Mucosa of descending colon (tissue), 3 donors: ENCODE measurements around the gene ELK4. TPM values are rescaled to one million over a fixed set of nuclear protein-coding genes. Genes with fewer than 3 reads are reported as not detected.

Experiments
- ATAC-seq: fragments of 200-7000 bp; cut with Tn5 transposase; one replicate; pipeline ENCODE4 v1.9.1; 2020; ENCODE audit warnings: mild to moderate bottlenecking, moderate library complexity
- DNase-seq, 3 donors: peaks; one replicate each; pipeline ENCODE4 v3.0.0-alpha.2; 2020
- H3K36me3 ChIP-seq: fragments of 200-600 bp; one replicate; pipeline ENCODE4 v1.8.0; 2021; ENCODE audit warnings: low read depth, mild to moderate bottlenecking
- H3K4me1 ChIP-seq: fragments of 200-600 bp; one replicate; pipeline ENCODE4 v1.8.0; 2021; ENCODE audit warnings: low read depth, mild to moderate bottlenecking
- H3K4me3 ChIP-seq: fragments of 200-600 bp; one replicate; pipeline ENCODE4 v1.8.0; 2021; ENCODE audit warnings: mild to moderate bottlenecking
- H3K9me3 ChIP-seq: fragments of 200-600 bp; one replicate; pipeline ENCODE4 v1.8.0; 2021; ENCODE audit warnings: mild to moderate bottlenecking
- intact Hi-C, 2 donors: fragments of 100-400 bp; cut with DNase I in 1 of 2; cut with micrococcal nuclease in 1 of 2; formaldehyde crosslinking; loops; one replicate each; pipeline versions ENCODE4 v1.11.0 to v1.11.1; 2022; cut with DNase I, micrococcal nuclease
- total RNA-seq, 3 donors: library from RNA; stranded (reverse); fragmentation: NEBNext Ultra II Directional in 2 of 3; extraction: Animal tissue kit (Norgen Biotek cat#: 25700) in 2 of 3; gene quantifications; one replicate each; pipeline versions ENCODE4 v1.2.1 to v1.2.4, GENCODE V29; 2021 to 2023
- TF ChIP-seq, protein P1 (sequence below): fragments of 200-600 bp; IDR thresholded peaks from one replicate; pipeline ENCODE4 v1.8.0; 2022; ENCODE audit warnings: antibody characterized with exemption, mild to moderate bottlenecking
- donor health status: DM: no; HTN: no; CAD: no; lungs with moderate emphysema.
- donor health status: DM: no; HTN: no; CAD: no.
- donor health status: DM: no; HTN: yes; CAD: no.

The ELK4 gene
- total RNA-seq, 3 donors from 2014 or later = 43.1 to 60.6 (median 47.6) TPM

DNA sequence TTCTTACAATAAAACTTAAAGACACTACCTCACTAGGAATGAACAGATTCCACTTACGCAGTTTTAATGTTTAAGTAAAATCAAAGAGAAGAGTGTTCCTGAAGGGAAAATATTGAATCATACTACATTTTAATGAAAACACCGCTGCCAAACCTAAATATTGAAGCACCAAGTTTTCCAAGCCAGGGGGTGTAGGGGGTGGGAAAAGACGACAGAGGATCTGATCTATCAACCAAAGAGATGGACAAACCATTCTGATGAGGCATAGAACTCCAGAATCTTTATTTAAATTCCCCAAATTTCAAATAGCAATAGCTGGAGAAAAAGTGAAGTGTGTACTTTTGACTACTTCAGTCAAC is 1.2 kb downstream of the ELK4 start:
- intact Hi-C loops = no loop called here
- no peaks in the 10 kb centered on the region for H3K9me3 ChIP-seq
- ATAC-seq (no peak), DNase-seq (no peak)
- TF ChIP-seq, protein P1, sequence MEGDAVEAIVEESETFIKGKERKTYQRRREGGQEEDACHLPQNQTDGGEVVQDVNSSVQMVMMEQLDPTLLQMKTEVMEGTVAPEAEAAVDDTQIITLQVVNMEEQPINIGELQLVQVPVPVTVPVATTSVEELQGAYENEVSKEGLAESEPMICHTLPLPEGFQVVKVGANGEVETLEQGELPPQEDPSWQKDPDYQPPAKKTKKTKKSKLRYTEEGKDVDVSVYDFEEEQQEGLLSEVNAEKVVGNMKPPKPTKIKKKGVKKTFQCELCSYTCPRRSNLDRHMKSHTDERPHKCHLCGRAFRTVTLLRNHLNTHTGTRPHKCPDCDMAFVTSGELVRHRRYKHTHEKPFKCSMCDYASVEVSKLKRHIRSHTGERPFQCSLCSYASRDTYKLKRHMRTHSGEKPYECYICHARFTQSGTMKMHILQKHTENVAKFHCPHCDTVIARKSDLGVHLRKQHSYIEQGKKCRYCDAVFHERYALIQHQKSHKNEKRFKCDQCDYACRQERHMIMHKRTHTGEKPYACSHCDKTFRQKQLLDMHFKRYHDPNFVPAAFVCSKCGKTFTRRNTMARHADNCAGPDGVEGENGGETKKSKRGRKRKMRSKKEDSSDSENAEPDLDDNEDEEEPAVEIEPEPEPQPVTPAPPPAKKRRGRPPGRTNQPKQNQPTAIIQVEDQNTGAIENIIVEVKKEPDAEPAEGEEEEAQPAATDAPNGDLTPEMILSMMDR = no peak
- H3K4me3 ChIP-seq = peak overlapping the region; percentile 76
- H3K4me1 ChIP-seq = peaks cover 25% of the 10 kb centered on the region
- H3K36me3 ChIP-seq = no peaks in the 10 kb centered on the region

DNA sequence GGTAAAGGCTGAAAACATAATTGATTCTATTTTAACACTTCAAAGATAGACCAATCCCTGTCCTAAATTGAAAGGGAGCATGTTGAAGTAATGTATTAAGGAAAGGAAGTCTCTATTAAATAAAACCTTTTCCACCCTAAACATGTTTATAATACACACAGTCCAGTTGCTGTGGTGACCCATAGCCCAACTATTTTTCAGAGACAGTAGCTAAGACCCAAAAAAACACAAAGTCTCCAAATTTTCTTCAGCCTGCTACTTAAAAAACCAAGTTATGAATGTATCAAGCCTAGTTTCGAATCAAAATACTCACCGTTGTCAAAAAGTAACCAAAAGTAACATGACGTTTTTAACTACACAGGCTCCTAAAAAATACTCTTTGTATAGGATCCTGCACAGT is 1.6 kb downstream of the ELK4 start:
- Histone ChIP-seq H3K36me3 (no peaks in the 10 kb centered on the region), H3K9me3 (no peaks in the 10 kb centered on the region), H3K4me3 (no peak overlapping the region), H3K4me1 (peaks cover 25% of the 10 kb centered on the region)
- DNase-seq = no peak
- ATAC-seq = no peak
- TF ChIP-seq, protein P1 = no peak
- intact Hi-C loops = no loop called here

GRCh38 chr1:205629751-205630150 is 2.1 kb downstream of the ELK4 start:
- ATAC-seq (no peak), DNase-seq (no peak)
- Histone ChIP-seq H3K9me3 (no peaks in the 10 kb centered on the region), H3K4me3 (no peak overlapping the region), H3K4me1 (peaks cover 25% of the 10 kb centered on the region), H3K36me3 (no peaks in the 10 kb centered on the region)
- intact Hi-C loops = no loop called here
- TF ChIP-seq, protein P1 = no peak

DNA sequence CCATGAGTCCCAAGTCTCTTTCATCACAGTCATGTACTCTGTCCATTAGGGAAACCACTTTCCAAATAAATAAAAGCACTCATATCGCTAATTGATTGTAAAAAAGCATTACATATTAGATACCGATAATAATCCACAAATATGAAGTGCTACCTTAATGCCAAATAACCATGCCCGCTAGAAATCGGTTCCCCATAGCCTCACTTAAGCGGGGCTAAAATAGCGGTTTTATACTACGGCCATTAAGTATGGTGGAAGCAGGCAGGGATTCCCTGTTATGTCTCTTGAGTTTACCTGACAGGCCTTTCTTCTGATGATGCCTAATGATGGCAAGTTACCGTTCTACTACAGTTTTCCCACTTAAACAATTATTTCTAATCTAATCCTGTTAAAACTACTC is 3.9 kb downstream of the ELK4 start:
- peaks cover 24% of the 10 kb centered on the region for H3K4me1 ChIP-seq
- TF ChIP-seq, protein P1 = no peak
- intact Hi-C loops = no loop called here
- no peaks in the 10 kb centered on the region for H3K36me3 ChIP-seq
- H3K9me3 ChIP-seq = no peaks in the 10 kb centered on the region
- ATAC-seq (no peak), DNase-seq (no peak)
- no peak overlapping the region for H3K4me3 ChIP-seq

- Histone ChIP-seq H3K4me1 (peaks cover 17% of the 10 kb centered on the region), H3K9me3 (no peaks in the 10 kb centered on the region), H3K36me3 (no peaks in the 10 kb centered on the region), H3K4me3 (no peak overlapping the region)
- intact Hi-C loops = no loop called here
- DNase-seq (no peak), ATAC-seq (no peak)
- TF ChIP-seq, protein P1 = no peak
Measured at GRCh38 chr1:205626216-205626615, 5.6 kb downstream of the ELK4 start.

GRCh38 chr1:205623646-205624045 is 8.2 kb downstream of the ELK4 start:
- H3K36me3 ChIP-seq = no peaks in the 10 kb centered on the region
- ATAC-seq = no peak
- intact Hi-C loops = no loop called here

More at GRCh38 chr1:205623646-205624045, 8.2 kb downstream of the ELK4 start:
- Histone ChIP-seq H3K4me1 (peaks cover 2% of the 10 kb centered on the region), H3K4me3 (no peak overlapping the region), H3K9me3 (no peaks in the 10 kb centered on the region)
- DNase-seq = no peak
- TF ChIP-seq, protein P1 = no peak
